ENCODE results near the gene RAB25.
A peak's percentile ranks its signal among the peaks of the same experiment; 100 is the strongest.

The RAB25 gene

DNA sequence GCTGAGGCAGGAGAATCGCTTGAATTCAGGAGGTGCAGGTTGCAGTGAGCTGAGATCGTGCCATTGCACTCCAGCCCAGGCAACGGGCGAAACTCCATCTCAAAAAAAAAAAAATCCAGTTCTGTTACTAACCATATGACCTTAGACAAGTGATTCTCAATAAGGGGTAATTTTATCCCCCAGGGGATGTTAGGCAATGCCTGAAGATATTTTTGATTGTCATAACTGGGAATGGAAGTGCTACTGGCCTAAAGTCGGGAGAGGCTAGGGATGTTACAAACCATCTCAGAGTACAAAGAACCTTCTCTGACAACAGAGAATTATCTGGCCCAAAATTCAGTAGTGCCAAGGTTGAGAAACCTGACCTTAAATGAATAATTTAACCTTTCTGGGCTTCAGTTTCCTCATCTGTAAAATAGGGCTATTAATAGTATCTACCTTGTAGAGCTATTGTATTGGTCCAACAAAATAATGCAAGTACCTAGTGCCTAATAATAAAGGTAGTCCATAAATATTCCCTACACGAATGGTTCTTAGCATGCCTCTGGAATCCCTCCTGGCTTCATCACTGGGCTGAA, 47.8 kb downstream of the RAB25 start:
- Histone ChIP-seq H3K4me1 (peaks cover 23% of the 10 kb centered on the region), H3K27ac (no peak overlapping the region), H3K79me2 (no peaks in the 10 kb centered on the region), H3K4me2 (ENCODE audit: low read length) (no peak overlapping the region), H3K4me3 (ENCODE audit: low read depth, low read length) (no peak overlapping the region), H2AFZ (no peak overlapping the region), H3K9ac (no peak overlapping the region), H3K27me3 (ENCODE audit: control insufficient read depth, insufficient read depth, low read length) (no peaks in the 10 kb centered on the region), H3K36me3 (ENCODE audit: control insufficient read depth, insufficient read depth, low read length) (no peaks in the 10 kb centered on the region), H3K9me3 (ENCODE audit: control insufficient read depth, low read length) (no peaks in the 10 kb centered on the region)
- TF ChIP-seq, protein P1, sequence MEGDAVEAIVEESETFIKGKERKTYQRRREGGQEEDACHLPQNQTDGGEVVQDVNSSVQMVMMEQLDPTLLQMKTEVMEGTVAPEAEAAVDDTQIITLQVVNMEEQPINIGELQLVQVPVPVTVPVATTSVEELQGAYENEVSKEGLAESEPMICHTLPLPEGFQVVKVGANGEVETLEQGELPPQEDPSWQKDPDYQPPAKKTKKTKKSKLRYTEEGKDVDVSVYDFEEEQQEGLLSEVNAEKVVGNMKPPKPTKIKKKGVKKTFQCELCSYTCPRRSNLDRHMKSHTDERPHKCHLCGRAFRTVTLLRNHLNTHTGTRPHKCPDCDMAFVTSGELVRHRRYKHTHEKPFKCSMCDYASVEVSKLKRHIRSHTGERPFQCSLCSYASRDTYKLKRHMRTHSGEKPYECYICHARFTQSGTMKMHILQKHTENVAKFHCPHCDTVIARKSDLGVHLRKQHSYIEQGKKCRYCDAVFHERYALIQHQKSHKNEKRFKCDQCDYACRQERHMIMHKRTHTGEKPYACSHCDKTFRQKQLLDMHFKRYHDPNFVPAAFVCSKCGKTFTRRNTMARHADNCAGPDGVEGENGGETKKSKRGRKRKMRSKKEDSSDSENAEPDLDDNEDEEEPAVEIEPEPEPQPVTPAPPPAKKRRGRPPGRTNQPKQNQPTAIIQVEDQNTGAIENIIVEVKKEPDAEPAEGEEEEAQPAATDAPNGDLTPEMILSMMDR (IDR thresholded peaks at IDR 0.05) = no peak

DNA sequence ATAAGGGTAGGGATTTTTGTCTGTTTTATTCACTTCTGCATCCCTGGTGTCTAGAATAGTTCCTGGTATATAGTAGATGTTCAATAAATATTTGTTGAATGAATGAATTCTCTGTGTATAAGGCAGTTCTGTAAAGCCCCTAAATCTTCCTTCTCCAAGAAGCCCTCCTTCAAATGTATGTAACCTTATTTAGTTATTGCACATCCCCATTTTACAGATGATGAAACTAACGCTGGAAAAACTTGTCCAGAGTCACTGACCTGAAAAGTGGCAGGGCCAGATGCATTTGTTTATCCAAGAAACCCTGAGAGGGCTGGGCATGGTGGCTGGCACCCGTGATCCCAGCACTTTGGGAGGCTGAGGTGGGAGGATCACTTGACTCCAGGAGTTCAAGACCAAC, 49.3 kb downstream of the RAB25 start:
- H3K4me3 ChIP-seq (ENCODE audit: low read depth, low read length) = no peak overlapping the region
- no peaks in the 10 kb centered on the region for H3K79me2 ChIP-seq
- H3K9me3 ChIP-seq (ENCODE audit: control insufficient read depth, low read length) = no peaks in the 10 kb centered on the region
- no peak overlapping the region for H3K9ac ChIP-seq
- H3K36me3 ChIP-seq (ENCODE audit: control insufficient read depth, insufficient read depth, low read length) = no peaks in the 10 kb centered on the region
- H3K4me1 ChIP-seq = peaks cover 14% of the 10 kb centered on the region
- no peak overlapping the region for H3K4me2 ChIP-seq (ENCODE audit: low read length)
- H3K27me3 ChIP-seq (ENCODE audit: control insufficient read depth, insufficient read depth, low read length) = no peaks in the 10 kb centered on the region
- H3K27ac ChIP-seq = no peak overlapping the region
- no peak overlapping the region for H2AFZ ChIP-seq
- TF ChIP-seq, protein P1 (IDR thresholded peaks at IDR 0.05) = no peak

DNA sequence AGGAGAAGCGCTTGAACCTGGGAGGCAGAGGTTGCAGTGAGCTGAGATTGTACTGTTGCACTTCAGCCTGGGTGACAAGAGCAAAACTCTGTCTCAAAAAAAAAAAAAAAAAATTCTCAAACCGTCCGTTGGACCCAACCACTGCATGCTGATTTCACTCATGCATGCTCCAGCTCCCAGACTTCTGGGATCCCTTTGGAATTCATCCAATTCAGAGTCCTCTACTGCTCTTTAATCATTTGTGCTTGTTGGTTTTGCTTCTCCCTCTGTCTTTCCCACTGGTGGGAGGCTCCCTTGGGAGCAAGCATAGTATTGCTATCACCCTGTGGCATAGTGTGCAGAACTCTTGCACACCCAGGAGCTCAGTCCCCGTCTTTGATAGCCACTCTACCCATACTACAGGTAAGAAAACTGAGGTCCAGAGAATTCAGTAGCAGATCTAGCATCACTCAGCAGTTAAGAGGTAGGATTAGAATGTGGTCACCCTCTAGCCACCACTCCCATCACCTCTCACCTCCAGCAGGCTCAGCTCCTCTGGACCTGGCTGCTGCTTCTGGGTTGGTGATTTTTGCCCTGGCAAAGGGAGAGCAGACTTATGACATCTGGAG, 50.5 kb downstream of the RAB25 start:
- no peak overlapping the region for H3K4me3 ChIP-seq (ENCODE audit: low read depth, low read length)
- H3K79me2 ChIP-seq = peaks cover 4% of the 10 kb centered on the region
- H3K27ac ChIP-seq = no peak overlapping the region
- H3K27me3 ChIP-seq (ENCODE audit: control insufficient read depth, insufficient read depth, low read length) = no peaks in the 10 kb centered on the region
- no peaks in the 10 kb centered on the region for H3K9me3 ChIP-seq (ENCODE audit: control insufficient read depth, low read length)
- TF ChIP-seq, protein P1 (IDR thresholded peaks at IDR 0.05) = no peak
- no peak overlapping the region for H3K9ac ChIP-seq
- no peak overlapping the region for H2AFZ ChIP-seq
- H3K36me3 ChIP-seq (ENCODE audit: control insufficient read depth, insufficient read depth, low read length) = no peaks in the 10 kb centered on the region
- peaks cover 8% of the 10 kb centered on the region for H3K4me1 ChIP-seq
- no peak overlapping the region for H3K4me2 ChIP-seq (ENCODE audit: low read length)

DNA sequence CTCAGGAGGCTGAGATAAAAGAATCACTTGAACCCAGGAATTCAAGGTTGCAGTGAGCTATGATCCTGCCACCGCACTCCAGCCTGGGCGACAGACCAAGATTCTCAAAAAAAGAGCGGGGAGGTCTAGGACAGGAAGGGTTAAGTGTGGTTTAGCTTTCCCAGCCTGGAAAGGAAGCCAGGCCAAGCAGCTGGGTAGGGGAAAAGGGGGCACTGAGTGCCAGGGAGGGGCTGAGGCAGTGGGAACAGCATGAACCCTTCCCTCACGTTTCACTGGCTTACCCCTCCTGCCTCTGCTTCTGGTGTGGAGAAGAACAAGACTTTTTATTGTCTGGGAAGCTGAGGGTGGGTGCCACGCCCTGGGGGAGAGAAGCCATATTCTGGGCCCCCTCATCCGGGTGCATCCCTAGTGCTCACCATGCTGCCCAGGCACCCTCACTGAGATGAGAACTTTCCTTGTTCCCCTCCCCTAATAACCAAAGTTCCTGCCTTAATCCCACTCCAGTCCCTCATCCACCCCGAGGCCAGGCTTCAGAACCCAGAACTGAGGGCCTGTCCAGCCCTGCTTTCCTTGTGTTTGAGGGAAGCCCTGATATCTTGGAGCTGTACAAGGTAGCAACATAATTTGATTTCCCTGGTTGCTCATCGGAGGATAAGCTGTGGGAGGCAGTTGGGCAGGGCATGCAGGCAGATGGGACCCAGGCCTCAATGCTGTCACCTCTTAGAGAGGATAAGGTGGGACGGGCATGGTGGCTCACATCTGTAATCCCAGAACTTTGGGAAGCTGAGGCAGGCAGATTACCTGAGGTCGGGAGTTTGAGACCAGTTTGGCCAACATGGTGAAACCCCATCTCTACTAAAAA, 51.5 kb downstream of the RAB25 start:
- H3K27me3 ChIP-seq (ENCODE audit: control insufficient read depth, insufficient read depth, low read length) = no peaks in the 10 kb centered on the region
- H3K4me3 ChIP-seq (ENCODE audit: low read depth, low read length) = no peak overlapping the region
- no peaks in the 10 kb centered on the region for H3K36me3 ChIP-seq (ENCODE audit: control insufficient read depth, insufficient read depth, low read length)
- H3K9me3 ChIP-seq (ENCODE audit: control insufficient read depth, low read length) = no peaks in the 10 kb centered on the region
- peaks cover 5% of the 10 kb centered on the region for H3K4me1 ChIP-seq
- H3K9ac ChIP-seq = no peak overlapping the region
- H3K79me2 ChIP-seq = peaks cover 12% of the 10 kb centered on the region
- TF ChIP-seq, protein P1 (IDR thresholded peaks at IDR 0.05) = no peak
- H2AFZ ChIP-seq = no peak overlapping the region
- peak overlapping the region; percentile 7 for H3K27ac ChIP-seq
- no peak overlapping the region for H3K4me2 ChIP-seq (ENCODE audit: low read length)
